22Rv1 (cell line): ENCODE results near the gene CNTNAP3.
"Not testable (repeated sequence)": the region's sequence is repeated elsewhere in the genome, so short reads cannot be mapped to it uniquely, and the experiment has no call there.

Experiments
- CTCF ChIP-seq: fragments of 450-650 bp; IDR thresholded peaks from 2 replicates; pipeline ENCODE4 v1.5.1; 2017; ENCODE audit warnings: mild to moderate bottlenecking
- ZFX ChIP-seq: fragments of 450-650 bp; IDR thresholded peaks from 2 replicates; pipeline ENCODE4 v1.6.1; 2017; ENCODE audit warnings: antibody characterized with exemption, borderline replicate concordance

DNA sequence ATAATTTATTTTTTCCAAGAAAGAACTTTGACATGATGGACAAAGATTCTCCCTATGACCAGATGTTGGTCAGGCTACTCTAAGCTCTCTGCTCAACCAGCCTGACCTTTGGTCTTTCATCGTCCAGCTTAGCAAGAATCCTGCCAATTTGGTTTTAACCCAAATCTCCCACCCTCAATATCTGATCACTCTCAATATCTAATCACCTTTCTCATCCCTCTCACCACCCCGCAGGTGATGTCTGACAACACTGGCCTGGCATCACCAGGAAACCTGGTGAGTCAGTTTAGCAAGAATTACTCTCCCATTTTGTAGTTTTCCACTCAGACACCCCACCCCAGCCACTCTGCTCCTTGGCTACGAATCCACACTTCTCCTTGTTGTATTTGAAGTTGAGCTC lies 207.9 kb downstream of the CNTNAP3 start:
- not testable (repeated sequence) for TF ChIP-seq CTCF, ZFX
